PC-9 (cell line): ENCODE data around the gene KRT37. TPM values are rescaled to one million over a fixed set of nuclear protein-coding genes. Genes with fewer than 3 reads are reported as not detected.
A peak's percentile ranks its signal among the peaks of the same experiment; 100 is the strongest.

Source experiments
- BruUV-seq: library from RNA; stranded (reverse); fragments of 400-500 nt; replicated peaks from 2 replicates; lab custom pipeline; 2021; lab: Mats Ljungman, UMichigan
- CTCF ChIA-PET: fragments of 300-600 bp; sonication (Branson Sonifier 250); formaldehyde crosslinking; loops from one replicate; lab custom pipeline; 2022; ENCODE audit warnings: antibody characterized with exemption; lab: Charles Lee
- POLR2A ChIA-PET: fragments of 300-600 bp; sonication (Branson Sonifier 250); formaldehyde crosslinking; loops from one replicate; lab custom pipeline; 2022; ENCODE audit warnings: antibody characterized with exemption; ENCODE audit not compliant: unreplicated experiment; lab: Charles Lee
- DNase-seq, 2 experiments: peaks; one replicate each; pipeline versions ENCODE4 v3.0.0 to v3.0.0-alpha.2; 2015 to 2022; ENCODE audit warnings: mixed read lengths in 1 of 2
- H2AFZ ChIP-seq: fragments of 200-600 bp; sonication (generic); 2 replicates; pipeline ENCODE4 v1.8.1; 2017; ENCODE audit warnings: antibody characterized with exemption
- H3F3A ChIP-seq: fragments of 200-600 bp; sonication (generic); 2 replicates; pipeline ENCODE4 v1.8.1; 2017; ENCODE audit warnings: antibody characterized with exemption, mild to moderate bottlenecking, low read depth; ENCODE audit not compliant: insufficient read depth
- H3K27ac ChIP-seq: fragments of 200-600 bp; sonication (generic); 2 replicates; pipeline ENCODE4 v1.6.1; 2016; ENCODE audit warnings: mixed run types
- H3K27me3 ChIP-seq: fragments of 200-600 bp; sonication (generic); 2 replicates; pipeline ENCODE4 v1.6.1; 2016; ENCODE audit warnings: low read depth, mixed run types; ENCODE audit not compliant: insufficient read depth
- H3K36me3 ChIP-seq: fragments of 200-600 bp; sonication (generic); 2 replicates; pipeline ENCODE4 v1.6.1; 2016; ENCODE audit warnings: low read depth, mixed run types
- H3K4me1 ChIP-seq: fragments of 200-600 bp; sonication (generic); replicated peaks from 2 replicates; pipeline ENCODE4 v1.6.1; 2016; ENCODE audit warnings: mixed run types; ENCODE audit not compliant: insufficient read depth
- H3K4me2 ChIP-seq: fragments of 200-600 bp; sonication (generic); 2 replicates; pipeline ENCODE4 v1.6.1; 2017; ENCODE audit warnings: mixed run types
- H3K4me3 ChIP-seq: fragments of 200-600 bp; sonication (generic); 2 replicates; pipeline ENCODE4 v1.6.1; 2016; ENCODE audit warnings: mixed run types
- H3K79me2 ChIP-seq: fragments of 200-600 bp; sonication (generic); 2 replicates; pipeline ENCODE4 v1.6.1; 2017; ENCODE audit warnings: low read depth, mixed run types
- H3K9me2 ChIP-seq: fragments of 200-600 bp; sonication (generic); 2 replicates; pipeline ENCODE4 v1.8.1; 2017; ENCODE audit warnings: mild to moderate bottlenecking; ENCODE audit not compliant: insufficient read depth
- H3K9me3 ChIP-seq: fragments of 200-600 bp; sonication (generic); 2 replicates; pipeline ENCODE4 v1.8.1; 2016; ENCODE audit warnings: low read depth; ENCODE audit not compliant: insufficient read depth
- H4K20me1 ChIP-seq: fragments of 200-600 bp; sonication (generic); 2 replicates; pipeline ENCODE4 v1.8.1; 2017; ENCODE audit not compliant: insufficient read depth
- CTCF ChIP-seq: fragments of 200-600 bp; sonication (generic); conservative IDR thresholded peaks from 2 replicates; pipeline ENCODE4 v1.6.1; 2017; ENCODE audit warnings: mixed run types, antibody characterized with exemption, mild to moderate bottlenecking, moderate library complexity
- EZH2 ChIP-seq: fragments of 200-600 bp; sonication (generic); IDR thresholded peaks from 2 replicates; pipeline ENCODE4 v1.8.0; 2017; ENCODE audit warnings: antibody characterized with exemption, low read depth
- intact Hi-C: fragments of 100-400 bp; cut with micrococcal nuclease; formaldehyde crosslinking; loops from one replicate; pipeline ENCODE4 v1.10.0; 2022; ENCODE audit not compliant: unreplicated experiment
- total RNA-seq: library from RNA; stranded (reverse); gene quantifications from 2 replicates; pipeline ENCODE4 v1.2.3, GENCODE V29; 2021

KRT37 gene
- total RNA-seq, 1 experiment from 2014 or later: not detected

- peak overlapping the region; percentile 89 for H3K27ac ChIP-seq
- H3F3A ChIP-seq: peaks cover 32% of the 10 kb centered on the region
- H3K4me1 ChIP-seq: peaks cover 48% of the 10 kb centered on the region
- H3K4me2 ChIP-seq: peak overlapping the region; percentile 11
- BruUV-seq: no TSS peak
- CTCF ChIA-PET: interaction anchor here (0.6 to 2.6 kb wide), 4 partner anchors 14 to 535 kb away, joined by 3 to 14 read pairs (median 8); no protein-coding TSS in a partner anchor
- H4K20me1 ChIP-seq: no peaks in the 10 kb centered on the region
- H3K9me2 ChIP-seq: no peaks in the 10 kb centered on the region
- no peaks in the 10 kb centered on the region for H3K27me3 ChIP-seq
- intact Hi-C loops: loop anchor here (5.0 kb wide), 3 partner anchors 66 to 496 kb away; no protein-coding TSS in a partner anchor
- no peak for DNase-seq
- POLR2A ChIA-PET: interaction anchor here (0.6 to 1.6 kb wide), 4 partner anchors 13 to 709 kb away, joined by 3 to 9 read pairs (median 3); no protein-coding TSS in a partner anchor
- TF ChIP-seq EZH2 (no peak), CTCF (no peak)
- no peaks in the 10 kb centered on the region for H3K9me3 ChIP-seq
- H3K36me3 ChIP-seq: no peaks in the 10 kb centered on the region
- H3K4me3 ChIP-seq: no peak overlapping the region
- H2AFZ ChIP-seq: no peak overlapping the region
- H3K79me2 ChIP-seq: no peaks in the 10 kb centered on the region
Observed at GRCh38 chr17:41403404-41404023, 20.9 kb downstream of the KRT37 start.

GRCh38 chr17:41402161-41402560 lies 22.2 kb downstream of the KRT37 start:
- H2AFZ ChIP-seq: no peak overlapping the region
- H3K4me3 ChIP-seq: no peak overlapping the region
- H3K27ac ChIP-seq: no peak overlapping the region
- H3K9me3 ChIP-seq: no peaks in the 10 kb centered on the region
- peaks cover 32% of the 10 kb centered on the region for H3F3A ChIP-seq
- H3K4me2 ChIP-seq: no peak overlapping the region
- BruUV-seq: no TSS peak
- no peaks in the 10 kb centered on the region for H4K20me1 ChIP-seq
- H3K9me2 ChIP-seq: no peaks in the 10 kb centered on the region
- CTCF ChIA-PET: no interaction called here
- no peaks in the 10 kb centered on the region for H3K79me2 ChIP-seq
- no peak for DNase-seq
- no peaks in the 10 kb centered on the region for H3K36me3 ChIP-seq
- POLR2A ChIA-PET: no interaction called here
- no peaks in the 10 kb centered on the region for H3K27me3 ChIP-seq
- peaks cover 48% of the 10 kb centered on the region for H3K4me1 ChIP-seq
- intact Hi-C loops: loop anchor here (5.0 kb wide), 3 partner anchors 65 to 495 kb away; no protein-coding TSS in a partner anchor
- no peak for TF ChIP-seq EZH2

- no peaks in the 10 kb centered on the region for H3K36me3 ChIP-seq
Observed at GRCh38 chr17:41396996-41397660, 27.3 kb downstream of the KRT37 start, which contains the start of gene KRT31. TSS of gene KRT31 (minus strand) at chr17:41397608. CDS start at chr17:41397539, 69 bp downstream.

More at GRCh38 chr17:41396996-41397660, 27.3 kb downstream of the KRT37 start, which contains the start of gene KRT31:
- BruUV-seq: no TSS peak
- H3K4me3 ChIP-seq: no peak within 1 kb of the TSS
- H3K4me2 ChIP-seq: no peak within 1 kb of the TSS
- H3K27me3 ChIP-seq: no peaks in the 10 kb centered on the region
- intact Hi-C loops: no loop called here
- no peak within 1 kb of the TSS for H3K27ac ChIP-seq
- DNase-seq: no peak
- CTCF ChIA-PET: interaction anchor here (0.5 kb wide), 1 partner anchor 304 kb away, joined by 7 read pairs; no protein-coding TSS in a partner anchor
- POLR2A ChIA-PET: no interaction called here
- no peaks in the 10 kb centered on the region for H4K20me1 ChIP-seq
- H3K9me2 ChIP-seq: no peaks in the 10 kb centered on the region
- H3K4me1 ChIP-seq: peaks cover 18% of the 10 kb centered on the region
- no peak for TF ChIP-seq CTCF
- H3K9me3 ChIP-seq: no peaks in the 10 kb centered on the region
- peaks cover under 1% of the 10 kb centered on the region; the same call in 1 of the 2 replicates for H3F3A ChIP-seq
- H3K79me2 ChIP-seq: no peaks in the 10 kb centered on the region
- no peak within 1 kb of the TSS for H2AFZ ChIP-seq
